NT2/D1 (cell line): ENCODE data around the gene WDHD1.
"Not testable (repeated sequence)": the region's sequence is repeated elsewhere in the genome, so short reads cannot be mapped to it uniquely, and the experiment has no call there.

Experiments used
- DNase-seq: peaks from one replicate; pipeline ENCODE4 v3.0.0-alpha.2; 2011; ENCODE audit warnings: low read depth, low spot score
- H3K27me3 ChIP-seq: 2 replicates; pipeline ENCODE4 v1.6.0; 2011; ENCODE audit warnings: mild to moderate bottlenecking; ENCODE audit not compliant: insufficient read length, insufficient read depth
- H3K36me3 ChIP-seq: 2 replicates; pipeline ENCODE4 v1.6.1; 2011; ENCODE audit warnings: mild to moderate bottlenecking, low read length, mixed read lengths; ENCODE audit not compliant: insufficient read depth, insufficient read length
- H3K4me1 ChIP-seq: 2 replicates; pipeline ENCODE4 v1.5.1; 2011; ENCODE audit not compliant: insufficient read depth, insufficient read length
- H3K4me3 ChIP-seq: 2 replicates; pipeline ENCODE4 v1.5.1; 2011; ENCODE audit warnings: low read depth; ENCODE audit not compliant: insufficient read length
- H3K9ac ChIP-seq: 2 replicates; pipeline ENCODE4 v1.6.0; 2011; ENCODE audit warnings: low read depth; ENCODE audit not compliant: insufficient read length
- H3K9me3 ChIP-seq: 2 replicates; pipeline ENCODE4 v1.5.1; 2011; ENCODE audit warnings: mild to moderate bottlenecking, low read length; ENCODE audit not compliant: insufficient read depth
- SUZ12 ChIP-seq: IDR thresholded peaks from 2 replicates; pipeline ENCODE4 v1.6.1; 2011; ENCODE audit not compliant: insufficient read length, insufficient read depth; ENCODE audit errors: extremely low read depth
- YY1 ChIP-seq: IDR thresholded peaks from 2 replicates; pipeline ENCODE4 v1.6.1; 2011; ENCODE audit not compliant: insufficient read length, insufficient read depth
- ZNF274 ChIP-seq: IDR thresholded peaks from 2 replicates; pipeline ENCODE4 v1.6.1; 2011; ENCODE audit warnings: mild to moderate bottlenecking, low read depth, low read length

WDHD1 gene

GRCh38 chr14:54902521-54903420 lies 124.1 kb downstream of the WDHD1 start, which contains the start of gene GCH1:
GCH1 (minus strand) TSS chr14:54902826; CDS start chr14:54902663, 163 bp downstream.
- Histone ChIP-seq H3K9me3 (no peaks in the 10 kb centered on the region), H3K4me1 (no peaks in the 10 kb centered on the region), H3K27me3 (peaks cover 33% of the 10 kb centered on the region), H3K9ac (peak within 1 kb of the TSS; percentile 85), H3K36me3 (no peaks in the 10 kb centered on the region), H3K4me3 (peak within 1 kb of the TSS; percentile 71)
- no peak for TF ChIP-seq YY1
- no peak for TF ChIP-seq ZNF274
- no peak for TF ChIP-seq SUZ12
- peak; percentile 28 for DNase-seq

- Histone ChIP-seq H3K9ac (peak overlapping the region; percentile 85), H3K9me3 (no peaks in the 10 kb centered on the region), H3K4me1 (no peaks in the 10 kb centered on the region), H3K4me3 (peak overlapping the region; percentile 71), H3K36me3 (no peaks in the 10 kb centered on the region), H3K27me3 (peaks cover 33% of the 10 kb centered on the region)
- DNase-seq = peak; percentile 23
- TF ChIP-seq SUZ12 (no peak), YY1 (no peak), ZNF274 (no peak)
Measured at GRCh38 chr14:54902143-54902520, 124.8 kb downstream of the WDHD1 start.

DNA sequence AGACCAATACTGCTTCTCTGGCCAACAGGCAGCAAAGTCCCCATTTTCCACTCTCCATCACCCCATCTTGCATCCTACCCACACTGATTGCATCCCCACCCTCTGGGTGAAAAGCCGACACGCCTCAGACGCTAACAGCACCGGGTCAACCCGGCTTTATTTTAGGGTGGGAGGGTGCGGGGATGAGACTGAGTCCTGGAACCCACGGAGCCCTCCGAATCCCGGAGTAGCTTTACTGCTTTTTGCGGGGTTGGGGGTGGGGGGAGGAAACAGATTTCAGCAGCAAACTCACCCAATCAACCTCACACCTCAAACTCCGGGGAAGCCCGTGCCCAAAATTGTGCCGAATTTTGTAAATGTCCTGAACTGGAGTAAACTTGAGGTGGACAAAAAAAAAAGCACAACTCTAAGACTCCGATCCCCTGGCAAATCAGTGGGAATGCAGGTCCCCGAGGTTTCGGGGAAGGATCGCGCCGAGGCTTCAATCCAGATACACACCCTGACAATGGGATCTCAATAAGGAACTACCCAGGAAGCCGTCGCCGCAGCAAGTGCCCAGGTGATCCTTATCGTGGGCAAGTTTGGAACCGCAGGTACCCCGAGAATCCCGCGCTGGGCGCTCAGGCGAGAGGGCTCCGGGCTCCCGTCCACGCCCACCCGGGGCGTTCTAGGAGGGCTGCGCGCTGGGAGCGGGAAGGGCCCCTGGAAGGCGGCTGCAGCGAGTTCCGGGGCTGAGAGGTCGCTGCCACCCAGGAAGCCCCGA lies 125.3 kb downstream of the WDHD1 start:
- no peaks in the 10 kb centered on the region for H3K36me3 ChIP-seq
- peaks cover 33% of the 10 kb centered on the region for H3K27me3 ChIP-seq
- H3K9ac ChIP-seq = peak overlapping the region; percentile 85
- peak overlapping the region; percentile 71 for H3K4me3 ChIP-seq
- H3K9me3 ChIP-seq = no peaks in the 10 kb centered on the region
- no peak for DNase-seq
- H3K4me1 ChIP-seq = no peaks in the 10 kb centered on the region
- TF ChIP-seq ZNF274 = no peak
- no peak for TF ChIP-seq YY1
- TF ChIP-seq SUZ12 = no peak

DNA sequence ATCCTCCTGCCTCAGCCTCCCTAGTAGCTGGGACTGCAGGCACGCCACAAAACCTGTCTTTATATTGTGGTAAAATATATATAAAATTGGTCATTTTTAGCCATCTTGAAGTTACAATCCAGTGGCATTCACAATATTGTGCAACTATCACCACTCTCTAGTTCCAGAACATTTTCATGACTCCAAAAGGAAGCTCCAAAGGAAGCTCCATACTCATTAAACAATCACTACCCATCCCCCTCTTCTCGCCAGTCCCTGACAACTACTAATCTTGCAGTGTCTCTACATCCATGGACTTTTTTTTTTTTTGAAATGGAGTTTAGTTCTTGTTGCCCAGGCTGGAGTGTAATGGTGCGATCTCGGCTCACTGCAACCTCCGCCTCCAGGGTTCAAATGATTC lies 127.3 kb downstream of the WDHD1 start:
- Histone ChIP-seq H3K36me3 (no peaks in the 10 kb centered on the region), H3K9ac (no peak overlapping the region), H3K4me3 (no peak overlapping the region), H3K4me1 (peaks cover 1% of the 10 kb centered on the region), H3K9me3 (no peaks in the 10 kb centered on the region), H3K27me3 (peaks cover 28% of the 10 kb centered on the region)
- no peak for DNase-seq
- TF ChIP-seq ZNF274 (no peak), YY1 (no peak)

DNA sequence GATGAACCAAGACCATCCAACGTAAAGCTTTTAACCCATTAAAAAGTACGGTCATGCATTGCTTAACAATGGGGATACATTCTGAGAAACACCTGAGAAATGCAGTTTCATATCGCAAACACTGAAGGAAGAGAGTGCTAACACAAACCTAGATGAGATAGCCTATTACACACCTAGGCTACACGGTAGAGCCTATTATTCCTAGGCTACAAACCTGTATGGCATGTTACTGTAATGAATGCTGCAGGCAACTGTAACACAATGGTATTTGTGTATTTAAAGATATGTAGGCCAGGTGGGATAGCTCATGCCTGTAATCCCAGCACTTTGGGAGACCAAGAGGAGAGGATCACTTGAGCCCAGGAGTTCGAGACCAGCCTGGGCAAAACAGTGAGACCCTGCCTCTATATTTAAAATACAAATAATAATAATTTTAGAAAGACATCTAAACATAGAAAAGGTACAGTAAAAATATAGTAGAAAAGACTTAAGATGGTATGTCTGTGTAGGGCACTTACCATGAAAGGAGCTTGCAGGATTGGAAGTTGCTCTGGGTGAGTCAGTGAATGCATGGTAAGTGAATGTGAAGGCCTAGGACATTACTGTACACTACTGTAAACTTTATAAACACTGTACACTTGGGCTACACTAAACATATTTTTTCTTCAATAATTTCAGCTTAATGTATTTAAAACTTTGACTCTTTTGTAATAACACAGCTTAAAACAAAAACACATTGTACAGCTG lies 128.9 kb downstream of the WDHD1 start:
- H3K27me3 ChIP-seq = peaks cover 18% of the 10 kb centered on the region
- H3K9ac ChIP-seq, H3K4me3 ChIP-seq, H3K36me3 ChIP-seq, DNase-seq, H3K4me1 ChIP-seq, H3K9me3 ChIP-seq: not testable (repeated sequence)

GRCh38 chr14:54895683-54896082 lies 131.2 kb downstream of the WDHD1 start:
- Histone ChIP-seq H3K27me3 (peaks cover 5% of the 10 kb centered on the region), H3K4me3 (no peak overlapping the region), H3K9me3 (no peaks in the 10 kb centered on the region), H3K4me1 (peaks cover 1% of the 10 kb centered on the region), H3K9ac (no peak overlapping the region), H3K36me3 (no peaks in the 10 kb centered on the region)
- DNase-seq = no peak
- TF ChIP-seq ZNF274 (no peak), SUZ12 (no peak), YY1 (no peak)

DNA sequence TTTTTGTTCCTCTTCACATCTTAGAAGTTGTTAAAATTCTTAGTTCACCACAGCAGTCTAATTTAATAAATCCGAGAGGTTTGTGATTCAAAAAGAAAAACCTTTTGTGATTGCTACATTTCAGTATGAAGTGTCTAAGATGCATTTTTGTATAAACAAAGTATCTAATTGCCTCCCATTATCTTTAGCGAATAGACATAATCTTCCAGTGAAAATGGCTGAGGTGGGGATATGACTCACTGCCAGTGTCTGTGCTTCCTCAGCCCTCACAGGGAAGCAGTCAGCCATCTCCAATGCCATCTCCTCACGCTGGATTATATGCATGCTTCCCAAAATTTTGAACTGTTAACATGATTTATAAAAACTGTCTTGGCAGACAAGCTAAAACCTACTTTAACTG lies 131.9 kb downstream of the WDHD1 start:
- H3K4me1 ChIP-seq = peaks cover 1% of the 10 kb centered on the region
- H3K4me3 ChIP-seq = no peak overlapping the region
- no peak overlapping the region for H3K9ac ChIP-seq
- H3K9me3 ChIP-seq = no peaks in the 10 kb centered on the region
- no peak for DNase-seq
- TF ChIP-seq ZNF274 (no peak), SUZ12 (no peak)
- no peaks in the 10 kb centered on the region for H3K27me3 ChIP-seq
- no peaks in the 10 kb centered on the region for H3K36me3 ChIP-seq
